ENCODE measurements around the gene FEN1. TPM values are rescaled to one million over a fixed set of nuclear protein-coding genes. Genes with fewer than 3 reads are reported as not detected.

Gene FEN1
- polyA plus RNA-seq, 2 of the 4 experiments (the other 2 are of a cell fraction), result 38.4 to 105 TPM

DNA sequence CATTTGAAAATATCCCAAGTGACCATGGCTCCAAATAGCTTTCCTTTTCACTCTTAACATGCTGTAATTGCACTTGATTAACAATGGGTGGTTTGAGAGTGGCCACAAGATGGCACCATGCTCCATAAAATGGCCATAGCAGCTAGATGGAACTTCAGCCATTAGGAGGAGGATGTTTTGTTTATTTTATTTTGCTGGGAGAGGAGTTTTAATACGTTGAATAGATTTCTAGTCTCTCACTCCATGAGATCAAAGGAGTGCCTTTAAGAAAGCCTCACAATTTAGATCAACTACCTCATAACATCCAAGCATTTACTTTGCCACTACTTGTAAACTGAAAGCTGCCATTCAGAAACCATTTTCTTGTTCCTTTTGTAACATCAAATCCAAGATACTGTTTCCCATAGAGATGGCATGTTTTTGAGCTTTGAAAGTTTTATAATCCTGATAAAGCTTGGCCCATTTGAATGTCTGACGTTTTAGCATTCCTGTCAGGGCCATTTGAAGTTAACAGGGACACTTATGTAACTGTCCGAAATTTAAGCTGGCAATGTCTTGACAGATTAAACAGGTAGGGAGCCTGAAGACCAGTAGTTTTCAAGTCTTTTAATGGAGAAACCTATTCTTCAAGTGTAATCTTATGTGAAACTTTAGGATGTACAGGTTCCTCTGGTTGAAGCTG is 4.7 kb downstream of the FEN1 start:
- Histone ChIP-seq H3K4me2 (no peak overlapping the region), H3K4me1 (peaks cover 46% of the 10 kb centered on the region), H3K4me3 (no peak overlapping the region), H3K9me3 (no peaks in the 10 kb centered on the region), H3K27ac (no peak overlapping the region)
- peak; percentile 79 to 84 for DNase-seq (ENCODE audit: low read depth in 1 of 2, low spot score in 1 of 2)
- CTCF ChIA-PET, result interaction anchor here (0.6 to 8.5 kb wide), 81 partner anchors 9 to 597 kb away, joined by 3 to 145 read pairs (median 5); partner anchors contain the start of genes FADS1, FADS2, FADS3 and MYRF
- no peak for FAIRE-seq
- POLR2A ChIA-PET, result interaction anchor here (0.7 to 3.6 kb wide), 9 partner anchors 9 to 311 kb away, joined by 3 to 43 read pairs (median 4); partner anchors contain the start of genes FADS1 and FADS2
- ATAC-seq, result peak; percentile 35 to 44; a peak in 3 of 6 replicates
- WGBS (ENCODE audit: missing lambda C conversion rate), result 38% methylated on average over 3 of the region's 3 CpGs
- no peak for TF ChIP-seq POLR2A (IDR thresholded peaks at IDR 0.05; ENCODE audit: low read length)
- no peak for TF ChIP-seq KDM1A (IDR thresholded peaks at IDR 0.05; ENCODE audit: low read depth)
- TF ChIP-seq HOXA7 (CRISPR knock-in tag; IDR thresholded peaks at IDR 0.05), result peak; percentile 73
- no peak for TF ChIP-seq NPAS2 (CRISPR knock-in tag; IDR thresholded peaks at IDR 0.05; ENCODE audit: borderline replicate concordance)
- TF ChIP-seq MAZ (IDR thresholded peaks at IDR 0.05; ENCODE audit: borderline replicate concordance, low read depth, low read length), result no peak
- peak; percentile 21 to 37; a peak in 1 of 5 replicates for TF ChIP-seq JUN (IDR thresholded peaks at IDR 0.05)
- no peak for TF ChIP-seq RARB (CRISPR knock-in tag; IDR thresholded peaks at IDR 0.05)
- TF ChIP-seq SMC3 (IDR thresholded peaks at IDR 0.05), result peak; percentile 80
- no peak for TF ChIP-seq SREBF2 (IDR thresholded peaks at IDR 0.05)
- no peak for TF ChIP-seq MAFK (IDR thresholded peaks at IDR 0.05; ENCODE audit: partially characterized antibody)
- TF ChIP-seq, protein P1, sequence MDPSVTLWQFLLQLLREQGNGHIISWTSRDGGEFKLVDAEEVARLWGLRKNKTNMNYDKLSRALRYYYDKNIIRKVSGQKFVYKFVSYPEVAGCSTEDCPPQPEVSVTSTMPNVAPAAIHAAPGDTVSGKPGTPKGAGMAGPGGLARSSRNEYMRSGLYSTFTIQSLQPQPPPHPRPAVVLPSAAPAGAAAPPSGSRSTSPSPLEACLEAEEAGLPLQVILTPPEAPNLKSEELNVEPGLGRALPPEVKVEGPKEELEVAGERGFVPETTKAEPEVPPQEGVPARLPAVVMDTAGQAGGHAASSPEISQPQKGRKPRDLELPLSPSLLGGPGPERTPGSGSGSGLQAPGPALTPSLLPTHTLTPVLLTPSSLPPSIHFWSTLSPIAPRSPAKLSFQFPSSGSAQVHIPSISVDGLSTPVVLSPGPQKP (IDR thresholded peaks at IDR 0.05; ENCODE audit: low read depth, low read length), result no peak
- TF ChIP-seq CBX8 (IDR thresholded peaks at IDR 0.05), result no peak
- peak; percentile 61; the same call in 1 of the 2 replicates for TF ChIP-seq FOSB (CRISPR knock-in tag; IDR thresholded peaks at IDR 0.05)
- TF ChIP-seq BCL3 (IDR thresholded peaks at IDR 0.05), result no peak
- no peak for TF ChIP-seq E2F6 (IDR thresholded peaks at IDR 0.05; ENCODE audit: borderline replicate concordance, low read depth)
- TF ChIP-seq HEYL (CRISPR knock-in tag; IDR thresholded peaks at IDR 0.05), result no peak
- TF ChIP-seq FOSL2 (IDR thresholded peaks at IDR 0.05), result no peak
- TF ChIP-seq FOSL2 (CRISPR knock-in tag; IDR thresholded peaks at IDR 0.05), result no peak
- no peak for TF ChIP-seq RFX5 (IDR thresholded peaks at IDR 0.05)
- no peak for TF ChIP-seq EHMT2 (IDR thresholded peaks at IDR 0.05; ENCODE audit: low read depth)
- TF ChIP-seq, protein P2, sequence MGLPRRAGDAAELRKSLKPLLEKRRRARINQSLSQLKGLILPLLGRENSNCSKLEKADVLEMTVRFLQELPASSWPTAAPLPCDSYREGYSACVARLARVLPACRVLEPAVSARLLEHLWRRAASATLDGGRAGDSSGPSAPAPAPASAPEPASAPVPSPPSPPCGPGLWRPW (IDR thresholded peaks at IDR 0.05), result no peak
- TF ChIP-seq BHLHE40 (IDR thresholded peaks at IDR 0.05; ENCODE audit: low read depth, low read length), result no peak; the same call in 1 of the 2 replicates
- no peak for TF ChIP-seq CEBPB (IDR thresholded peaks at IDR 0.05)
- TF ChIP-seq ZFP36 (IDR thresholded peaks at IDR 0.05; ENCODE audit: borderline replicate concordance, partially characterized antibody), result no peak
- no peak for TF ChIP-seq ZNF302 (CRISPR knock-in tag; IDR thresholded peaks at IDR 0.05)
- TF ChIP-seq TP53 (CRISPR knock-in tag; IDR thresholded peaks at IDR 0.05), result no peak
- TF ChIP-seq HOXB13 (CRISPR knock-in tag; IDR thresholded peaks at IDR 0.05; ENCODE audit: low read depth), result no peak
- no peak for TF ChIP-seq NR3C1 (IDR thresholded peaks at IDR 0.05)
- TF ChIP-seq PBX3 (IDR thresholded peaks at IDR 0.05), result no peak
- no peak for TF ChIP-seq EHF (CRISPR knock-in tag; IDR thresholded peaks at IDR 0.05)
- TF ChIP-seq FOXS1 (CRISPR knock-in tag; IDR thresholded peaks at IDR 0.05), result no peak
- TF ChIP-seq MYC (IDR thresholded peaks at IDR 0.05; ENCODE audit: borderline replicate concordance, low read length), result no peak
- no peak for TF ChIP-seq RNF2 (IDR thresholded peaks at IDR 0.05; ENCODE audit: borderline replicate concordance, low read depth)
- no peak for TF ChIP-seq JUNB (IDR thresholded peaks at IDR 0.05)
- no peak for TF ChIP-seq CHD2 (IDR thresholded peaks at IDR 0.05; ENCODE audit: low read length, partially characterized antibody)
- TF ChIP-seq CHD4 (IDR thresholded peaks at IDR 0.05; ENCODE audit: borderline replicate concordance), result no peak
- TF ChIP-seq ZC3H11A (IDR thresholded peaks at IDR 0.05), result no peak
- no peak for TF ChIP-seq ESRRA (IDR thresholded peaks at IDR 0.05; ENCODE audit: borderline replicate concordance, low read length)
- TF ChIP-seq TFCP2L1 (CRISPR knock-in tag; IDR thresholded peaks at IDR 0.05), result no peak
- TF ChIP-seq RAD21 (conservative IDR thresholded peaks at IDR 0.05 in 1 of 2, IDR thresholded peaks at IDR 0.05 in 1 of 2), result peak; percentile 91 to 93

Measured in A549 (cell line).